HL-60 (cell line): ENCODE measurements around the gene CYREN.

Source experiments
- DNase-seq, 2 experiments: peaks; one replicate each; pipeline ENCODE4 v3.0.0-alpha.2; 2010 to 2020; ENCODE audit warnings: low read depth in 1 of 2, low spot score in 1 of 2
- H3K27ac ChIP-seq: fragments of 250-450 bp; sonication (Bioruptor Pico); replicated peaks from 2 replicates; pipeline ENCODE4 v1.5.1; 2020; ENCODE audit warnings: mild to moderate bottlenecking, moderate library complexity
- H3K27me3 ChIP-seq: fragments of 250-450 bp; sonication (Bioruptor Pico); 2 replicates; pipeline ENCODE4 v1.5.1; 2021; ENCODE audit warnings: mild to moderate bottlenecking, moderate library complexity; ENCODE audit not compliant: insufficient read depth, poor library complexity, severe bottlenecking
- H3K4me3 ChIP-seq: replicated peaks from 2 replicates; pipeline ENCODE4 v1.5.1; 2011; ENCODE audit warnings: mild to moderate bottlenecking, control low read depth, low read length; ENCODE audit not compliant: insufficient read depth
- GABPA ChIP-seq: IDR thresholded peaks from 2 replicates; pipeline ENCODE4 v1.6.1; 2012; ENCODE audit warnings: low read depth
- POLR2AphosphoS5 ChIP-seq: IDR thresholded peaks from 2 replicates; pipeline ENCODE4 v1.6.1; 2012; ENCODE audit warnings: low read depth
- SPI1 ChIP-seq: IDR thresholded peaks from 2 replicates; pipeline ENCODE4 v1.6.1; 2012; ENCODE audit warnings: low read depth, mild to moderate bottlenecking, borderline replicate concordance
- TF ChIP-seq, protein P1 (sequence below): IDR thresholded peaks from one replicate; pipeline ENCODE4 v1.5.1; 2011; ENCODE audit warnings: low read length, control low read depth, inconsistent platforms; ENCODE audit not compliant: insufficient read depth
- TF ChIP-seq, protein P2 (sequence below): IDR thresholded peaks from 2 replicates; pipeline ENCODE4 v1.6.1; 2012; ENCODE audit warnings: low read depth; ENCODE audit not compliant: insufficient replicate concordance

The CYREN gene

DNA sequence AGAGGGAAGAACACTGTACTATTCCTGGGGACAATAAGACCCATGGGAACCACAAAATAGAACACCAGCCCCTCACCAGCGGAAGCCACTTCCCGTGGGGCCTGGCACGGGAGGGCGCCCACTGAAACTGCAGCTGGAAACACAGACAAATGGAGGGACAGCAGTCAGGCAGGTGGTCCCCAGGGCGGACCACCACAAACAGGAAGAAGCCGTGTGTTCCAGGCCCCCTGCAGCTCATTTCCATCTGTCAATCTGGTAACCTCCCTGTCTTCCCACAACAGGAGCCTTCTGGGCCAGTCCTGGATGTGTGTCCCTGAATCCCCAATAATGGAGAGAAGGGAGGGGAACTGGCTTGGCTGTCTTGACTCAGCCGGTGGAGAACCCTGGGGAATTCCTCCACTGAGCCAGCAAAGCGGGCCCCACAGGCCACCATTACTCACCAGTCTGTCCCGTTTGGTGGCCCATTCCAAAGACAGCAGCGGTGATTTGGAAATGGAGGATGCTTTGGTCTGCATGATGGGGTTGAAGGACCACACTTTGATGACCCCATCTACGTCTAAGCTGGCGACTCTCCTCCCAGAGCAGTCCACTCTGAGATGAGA lies 24.1 kb upstream of the CYREN start:
- Histone ChIP-seq H3K27me3 (no peaks in the 10 kb centered on the region), H3K27ac (no peak overlapping the region), H3K4me3 (no peak overlapping the region)
- DNase-seq, result no peak
- TF ChIP-seq GABPA (no peak), POLR2AphosphoS5 (no peak), SPI1 (no peak)
- TF ChIP-seq, protein P1, sequence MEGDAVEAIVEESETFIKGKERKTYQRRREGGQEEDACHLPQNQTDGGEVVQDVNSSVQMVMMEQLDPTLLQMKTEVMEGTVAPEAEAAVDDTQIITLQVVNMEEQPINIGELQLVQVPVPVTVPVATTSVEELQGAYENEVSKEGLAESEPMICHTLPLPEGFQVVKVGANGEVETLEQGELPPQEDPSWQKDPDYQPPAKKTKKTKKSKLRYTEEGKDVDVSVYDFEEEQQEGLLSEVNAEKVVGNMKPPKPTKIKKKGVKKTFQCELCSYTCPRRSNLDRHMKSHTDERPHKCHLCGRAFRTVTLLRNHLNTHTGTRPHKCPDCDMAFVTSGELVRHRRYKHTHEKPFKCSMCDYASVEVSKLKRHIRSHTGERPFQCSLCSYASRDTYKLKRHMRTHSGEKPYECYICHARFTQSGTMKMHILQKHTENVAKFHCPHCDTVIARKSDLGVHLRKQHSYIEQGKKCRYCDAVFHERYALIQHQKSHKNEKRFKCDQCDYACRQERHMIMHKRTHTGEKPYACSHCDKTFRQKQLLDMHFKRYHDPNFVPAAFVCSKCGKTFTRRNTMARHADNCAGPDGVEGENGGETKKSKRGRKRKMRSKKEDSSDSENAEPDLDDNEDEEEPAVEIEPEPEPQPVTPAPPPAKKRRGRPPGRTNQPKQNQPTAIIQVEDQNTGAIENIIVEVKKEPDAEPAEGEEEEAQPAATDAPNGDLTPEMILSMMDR, result no peak
- TF ChIP-seq, protein P2, sequence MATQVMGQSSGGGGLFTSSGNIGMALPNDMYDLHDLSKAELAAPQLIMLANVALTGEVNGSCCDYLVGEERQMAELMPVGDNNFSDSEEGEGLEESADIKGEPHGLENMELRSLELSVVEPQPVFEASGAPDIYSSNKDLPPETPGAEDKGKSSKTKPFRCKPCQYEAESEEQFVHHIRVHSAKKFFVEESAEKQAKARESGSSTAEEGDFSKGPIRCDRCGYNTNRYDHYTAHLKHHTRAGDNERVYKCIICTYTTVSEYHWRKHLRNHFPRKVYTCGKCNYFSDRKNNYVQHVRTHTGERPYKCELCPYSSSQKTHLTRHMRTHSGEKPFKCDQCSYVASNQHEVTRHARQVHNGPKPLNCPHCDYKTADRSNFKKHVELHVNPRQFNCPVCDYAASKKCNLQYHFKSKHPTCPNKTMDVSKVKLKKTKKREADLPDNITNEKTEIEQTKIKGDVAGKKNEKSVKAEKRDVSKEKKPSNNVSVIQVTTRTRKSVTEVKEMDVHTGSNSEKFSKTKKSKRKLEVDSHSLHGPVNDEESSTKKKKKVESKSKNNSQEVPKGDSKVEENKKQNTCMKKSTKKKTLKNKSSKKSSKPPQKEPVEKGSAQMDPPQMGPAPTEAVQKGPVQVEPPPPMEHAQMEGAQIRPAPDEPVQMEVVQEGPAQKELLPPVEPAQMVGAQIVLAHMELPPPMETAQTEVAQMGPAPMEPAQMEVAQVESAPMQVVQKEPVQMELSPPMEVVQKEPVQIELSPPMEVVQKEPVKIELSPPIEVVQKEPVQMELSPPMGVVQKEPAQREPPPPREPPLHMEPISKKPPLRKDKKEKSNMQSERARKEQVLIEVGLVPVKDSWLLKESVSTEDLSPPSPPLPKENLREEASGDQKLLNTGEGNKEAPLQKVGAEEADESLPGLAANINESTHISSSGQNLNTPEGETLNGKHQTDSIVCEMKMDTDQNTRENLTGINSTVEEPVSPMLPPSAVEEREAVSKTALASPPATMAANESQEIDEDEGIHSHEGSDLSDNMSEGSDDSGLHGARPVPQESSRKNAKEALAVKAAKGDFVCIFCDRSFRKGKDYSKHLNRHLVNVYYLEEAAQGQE, result no peak

DNA sequence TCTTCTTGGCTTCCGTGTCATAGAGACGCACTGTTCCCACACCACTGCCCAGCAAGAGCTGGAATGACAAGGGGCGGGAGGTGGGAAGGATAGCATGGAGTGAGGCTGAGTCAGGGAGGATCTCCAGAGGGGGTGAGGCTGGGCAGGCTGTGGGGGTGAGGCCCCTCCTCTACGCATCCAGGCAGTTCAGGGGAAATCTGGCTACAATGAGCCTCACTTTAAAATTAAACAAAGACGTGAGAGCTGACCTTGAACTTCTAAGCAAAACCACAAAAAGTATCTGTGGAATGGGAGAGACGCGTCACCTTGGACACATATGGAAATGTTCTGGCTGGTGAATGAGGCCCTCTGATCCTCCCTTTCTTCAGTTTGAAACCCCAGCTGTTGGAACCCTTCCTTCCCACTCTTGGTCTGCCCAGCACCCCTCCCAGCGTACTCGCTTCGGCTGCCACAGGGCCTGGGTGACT lies 23.1 kb upstream of the CYREN start:
- no peaks in the 10 kb centered on the region for H3K27me3 ChIP-seq
- H3K27ac ChIP-seq, result no peak overlapping the region
- no peak for DNase-seq
- TF ChIP-seq, protein P1, result no peak
- no peak for TF ChIP-seq SPI1
- TF ChIP-seq, protein P2, result no peak
- no peak for TF ChIP-seq GABPA
- no peak for TF ChIP-seq POLR2AphosphoS5
- H3K4me3 ChIP-seq, result no peak overlapping the region

DNA sequence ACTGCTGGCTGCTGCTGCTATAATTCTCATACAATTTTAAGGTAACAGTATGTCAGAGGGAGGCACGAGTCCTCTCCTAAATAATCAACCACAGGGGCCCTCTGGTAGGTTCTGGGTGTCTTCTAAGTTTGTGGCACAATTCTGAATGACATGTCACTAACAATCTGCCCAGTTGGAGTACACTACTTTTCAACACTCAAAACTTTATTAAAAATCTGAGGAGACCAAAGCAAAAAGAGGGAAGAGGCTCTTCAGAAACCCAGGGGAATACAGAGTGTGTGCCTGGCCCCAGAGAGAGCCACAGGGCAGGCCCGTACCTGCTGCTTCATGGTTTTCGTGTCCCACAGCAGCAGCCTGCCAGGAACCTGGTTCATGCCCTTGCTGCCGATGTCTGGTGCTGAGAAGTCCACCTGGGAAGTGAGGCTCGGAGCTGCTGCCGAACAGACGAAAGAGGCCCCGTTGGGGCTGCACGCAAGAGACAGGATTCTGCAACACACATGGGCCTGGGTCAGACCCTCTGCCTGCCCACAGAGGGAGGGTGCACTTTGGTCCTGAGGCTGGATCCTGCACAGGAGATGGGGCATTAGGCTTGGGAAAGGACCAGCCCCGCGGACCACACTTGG lies 22.5 kb upstream of the CYREN start:
- Histone ChIP-seq H3K27ac (no peak overlapping the region), H3K27me3 (no peaks in the 10 kb centered on the region), H3K4me3 (no peak overlapping the region)
- TF ChIP-seq GABPA, result no peak
- TF ChIP-seq, protein P2, result no peak
- TF ChIP-seq, protein P1, result no peak
- TF ChIP-seq SPI1, result no peak
- TF ChIP-seq POLR2AphosphoS5, result no peak
- DNase-seq, result no peak
